ENCODE data around the gene TARS2.

GRCh38 chr1:150511985-150512660 is 24.9 kb downstream of the TARS2 start:
- TF ChIP-seq POLR2AphosphoS5 (IDR thresholded peaks at IDR 0.05; ENCODE audit: borderline replicate concordance, low read depth, low read length) = no peak
- TF ChIP-seq EZH2 (IDR thresholded peaks at IDR 0.05) = no peak
- no peak for TF ChIP-seq FOXP2 (optimal IDR thresholded peaks at IDR 0.05; ENCODE audit: control extremely low read depth, extremely low read length, insufficient read depth)

Measured in SK-N-MC (cell line).